HG02759 (cell line): ENCODE results near the gene MSMP.

Experiments
- ATAC-seq: cut with Tn5 transposase; IDR thresholded peaks from one replicate; pipeline ENCODE4 v1.9.1; 2021; ENCODE audit warnings: mild to moderate bottlenecking, moderate library complexity; ENCODE audit not compliant: unreplicated experiment

The MSMP gene

DNA sequence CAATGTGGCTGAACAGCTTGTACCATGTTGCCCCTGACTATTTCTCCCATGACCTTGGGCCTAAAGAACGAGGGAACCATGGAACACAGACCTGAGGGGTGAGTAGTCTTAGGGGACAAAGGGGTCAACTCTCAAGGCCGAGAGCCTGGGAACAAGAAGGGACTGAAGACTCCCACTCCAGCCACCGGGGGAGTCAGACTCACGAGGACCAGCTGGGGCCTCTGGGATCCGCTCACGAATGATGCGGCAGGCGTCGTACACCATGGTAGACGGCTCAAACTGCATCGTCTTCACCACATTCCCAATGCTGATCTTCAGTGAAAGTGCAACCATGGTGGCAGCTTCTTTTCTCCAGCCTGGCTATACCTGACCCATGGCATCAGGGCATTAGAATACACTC, 28.7 kb downstream of the MSMP start:
- ATAC-seq = no peak

DNA sequence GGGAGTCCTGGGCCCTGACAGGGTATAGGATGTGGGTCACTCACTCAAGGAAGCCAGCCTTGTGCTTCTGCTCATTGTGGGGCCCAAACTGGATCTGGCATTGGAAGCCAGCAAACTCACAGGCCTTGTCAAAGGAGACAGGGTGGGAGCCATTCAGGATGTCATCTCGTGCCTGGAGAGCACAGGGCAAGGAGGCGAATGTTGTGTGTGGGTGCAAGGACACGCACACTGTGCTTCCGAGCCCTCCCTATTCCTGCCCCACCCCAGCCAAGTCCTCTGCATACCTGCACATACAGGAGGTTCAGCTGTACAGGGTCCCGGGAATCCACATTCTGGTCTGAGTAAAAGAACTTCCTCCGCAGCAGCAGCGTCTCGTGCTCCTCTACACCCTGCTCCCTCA, 30.2 kb downstream of the MSMP start:
- no peak for ATAC-seq

DNA sequence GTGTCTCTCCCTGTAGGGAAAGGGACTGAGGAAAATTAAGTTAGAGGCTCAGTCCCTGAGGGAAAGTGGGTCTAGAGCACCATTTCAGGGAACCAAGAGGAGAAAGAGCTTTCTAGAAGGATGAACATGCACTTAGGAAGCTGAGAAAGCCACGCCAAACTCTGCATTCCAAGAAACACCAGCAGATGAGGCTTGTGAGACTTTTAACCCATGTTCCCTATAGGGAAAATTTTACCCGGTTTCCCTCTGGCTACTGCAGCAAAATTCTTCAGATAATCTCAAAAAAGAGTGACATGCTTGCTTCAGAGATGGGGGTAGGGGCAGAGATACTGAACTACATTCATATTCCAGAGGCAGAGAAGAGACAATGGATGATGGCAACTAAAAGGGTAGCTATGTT, 30.6 kb downstream of the MSMP start:
- no peak for ATAC-seq

DNA sequence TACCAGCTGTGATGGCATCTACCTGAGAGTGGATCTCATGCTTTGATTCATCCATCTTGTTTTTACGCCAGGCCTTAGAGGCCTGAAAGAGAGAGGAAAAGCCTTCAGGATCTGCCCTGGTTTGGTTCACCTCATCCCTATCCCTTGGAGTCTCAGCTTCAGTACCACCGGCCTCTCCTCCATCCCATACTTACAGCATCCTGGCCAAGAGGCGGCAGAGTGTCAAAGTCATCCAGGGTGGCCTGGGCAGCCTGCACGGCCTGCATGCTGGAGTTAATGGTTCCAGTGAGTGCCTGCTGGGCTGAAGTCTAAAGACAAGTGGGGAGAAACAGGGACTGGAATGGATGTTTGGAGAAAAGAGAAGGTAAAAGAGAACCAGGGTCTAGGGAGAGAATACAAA, 34.5 kb downstream of the MSMP start:
- no peak for ATAC-seq

DNA sequence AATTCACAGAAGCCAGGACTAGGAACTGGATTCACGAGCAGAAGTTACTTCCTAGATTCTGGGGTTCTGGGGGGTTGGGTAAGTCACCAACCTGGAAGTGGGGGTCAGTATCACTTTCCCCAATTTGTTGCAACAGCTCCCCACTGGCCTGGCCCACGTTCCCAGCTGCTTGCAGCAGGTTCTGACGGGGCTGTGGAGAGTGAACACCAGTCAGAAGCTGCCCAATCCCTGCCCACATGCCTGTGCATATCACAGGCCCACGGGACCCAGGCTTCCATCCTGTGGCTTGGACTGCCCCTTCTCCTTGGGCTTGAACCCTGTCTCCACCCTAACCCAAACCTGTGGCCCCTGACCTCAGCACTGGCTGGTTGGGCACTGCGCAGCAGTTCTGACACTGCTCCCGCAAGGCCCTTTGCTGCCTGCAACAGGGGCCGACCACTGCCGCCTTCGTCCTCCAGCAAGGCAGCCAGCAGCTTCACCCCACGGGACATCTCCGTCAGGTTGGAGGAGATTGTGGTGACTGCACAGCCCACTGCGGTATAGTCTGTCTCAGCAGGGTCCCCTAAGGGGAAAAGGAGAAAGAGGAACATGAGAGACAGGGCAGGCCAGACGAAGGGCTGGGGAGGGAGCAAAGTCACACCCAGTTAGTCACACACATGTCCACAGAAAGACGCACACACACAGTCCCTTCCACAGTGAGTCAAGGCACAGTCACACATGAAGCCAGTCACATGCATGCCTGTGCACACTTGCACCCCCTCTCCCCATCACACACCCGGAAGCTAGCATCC, 35.2 kb downstream of the MSMP start:
- no peak for ATAC-seq

DNA sequence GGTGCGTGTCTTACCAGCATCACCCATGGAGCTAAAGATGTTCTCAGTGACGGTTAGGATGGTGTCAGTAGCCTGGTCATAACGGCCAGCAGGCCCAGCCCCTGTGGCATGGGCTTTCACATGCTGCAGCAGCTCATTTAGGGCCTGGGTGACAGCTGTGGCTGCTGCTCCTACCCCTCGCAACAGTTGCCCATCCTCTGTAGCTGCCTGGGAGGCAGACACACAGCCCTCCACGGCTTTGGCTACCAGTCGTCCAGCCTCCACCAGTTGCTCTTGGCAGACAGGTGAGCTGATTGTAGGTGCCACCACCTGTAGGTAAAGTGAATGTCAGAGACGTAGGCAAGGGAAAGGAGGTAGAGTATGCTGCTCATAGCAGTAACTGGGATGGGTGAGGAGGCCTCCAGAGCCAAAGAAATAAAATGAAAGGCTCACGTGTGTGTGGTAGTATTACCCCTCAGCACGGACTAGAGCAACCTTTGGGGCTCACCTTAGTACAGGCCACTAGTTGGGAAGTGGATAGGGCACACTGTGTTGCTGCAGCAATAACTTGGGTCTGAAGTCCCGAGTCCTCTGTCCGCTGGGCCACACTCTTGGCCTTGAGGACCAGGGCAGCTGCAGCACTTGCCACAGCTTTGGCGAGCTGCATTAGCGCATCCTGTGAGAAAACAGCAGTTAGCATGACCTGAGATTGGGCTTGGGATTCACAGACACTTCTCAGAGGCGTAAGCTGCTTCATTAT, 36.8 kb downstream of the MSMP start:
- no peak for ATAC-seq

DNA sequence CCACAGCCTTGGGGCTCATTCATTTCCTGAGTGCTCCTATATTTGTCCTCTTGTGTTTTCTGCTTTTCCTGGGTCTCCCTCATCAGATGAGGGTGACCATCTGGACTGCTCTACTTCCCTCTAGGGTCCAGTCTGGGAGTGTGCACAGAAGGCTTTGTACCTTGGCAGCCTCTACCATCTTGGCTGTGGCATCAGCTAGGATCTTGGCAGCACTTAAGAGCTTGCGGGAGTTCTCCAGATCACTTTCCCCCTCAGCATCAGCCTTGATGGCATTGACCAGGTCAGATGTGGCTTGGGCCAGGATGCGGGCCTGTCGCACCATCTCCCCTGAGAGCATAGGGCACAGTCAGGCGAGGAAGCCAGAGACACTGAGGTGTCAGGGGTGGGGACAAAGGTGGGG, 37.8 kb downstream of the MSMP start:
- ATAC-seq = no peak

DNA sequence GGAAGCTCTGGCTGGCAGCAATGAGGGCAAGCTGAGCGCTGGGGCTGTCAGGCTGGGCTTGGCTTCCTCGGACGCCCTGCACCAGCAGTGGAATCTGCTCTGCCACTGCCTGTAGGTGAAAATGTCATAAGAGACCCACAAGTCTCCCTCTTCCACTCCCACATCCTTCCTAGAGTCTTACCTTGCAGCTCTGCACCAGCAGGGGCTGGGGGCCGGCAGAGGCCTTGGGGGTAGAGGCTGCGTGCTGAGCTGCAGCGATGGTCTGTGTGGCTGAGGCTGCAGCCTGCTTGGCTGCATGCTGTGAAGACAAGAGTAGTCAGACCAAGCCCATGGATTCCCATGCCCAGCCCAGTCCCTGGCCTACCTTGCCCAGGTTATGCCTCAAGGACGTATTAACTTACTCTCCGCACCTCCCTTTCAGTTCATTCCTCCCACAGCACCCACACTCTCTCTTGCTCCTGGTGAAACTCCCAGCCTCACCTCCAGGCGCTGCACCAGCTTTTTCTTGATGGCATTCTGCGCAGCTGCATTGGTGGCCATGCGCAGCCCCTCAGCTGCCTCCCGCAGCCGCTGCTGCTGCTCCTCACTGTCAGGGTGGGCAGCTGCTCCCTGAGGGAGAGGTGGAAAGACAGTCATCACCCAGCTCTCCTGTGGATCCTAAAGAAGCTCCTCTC, 39.4 kb downstream of the MSMP start:
- ATAC-seq = no peak

DNA sequence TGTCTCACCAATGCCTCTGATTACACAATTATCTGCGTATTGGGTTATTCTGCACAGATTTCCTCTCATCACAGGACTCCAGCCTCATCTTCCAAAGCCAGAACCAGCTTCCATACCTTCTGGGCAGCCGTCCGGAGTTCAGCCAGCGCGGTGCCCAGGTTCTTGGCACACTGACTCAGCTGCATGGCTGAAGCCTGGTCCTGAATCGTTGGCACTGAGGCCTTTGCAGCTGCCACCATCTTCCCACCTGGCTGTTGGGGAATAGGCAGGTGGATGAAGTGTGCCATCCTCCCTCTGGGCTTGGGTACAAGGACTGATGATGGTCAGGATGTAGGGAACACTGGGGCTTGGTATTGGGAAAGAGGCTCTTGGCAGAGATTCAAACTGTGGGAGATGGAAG, 40.0 kb downstream of the MSMP start:
- no peak for ATAC-seq

DNA sequence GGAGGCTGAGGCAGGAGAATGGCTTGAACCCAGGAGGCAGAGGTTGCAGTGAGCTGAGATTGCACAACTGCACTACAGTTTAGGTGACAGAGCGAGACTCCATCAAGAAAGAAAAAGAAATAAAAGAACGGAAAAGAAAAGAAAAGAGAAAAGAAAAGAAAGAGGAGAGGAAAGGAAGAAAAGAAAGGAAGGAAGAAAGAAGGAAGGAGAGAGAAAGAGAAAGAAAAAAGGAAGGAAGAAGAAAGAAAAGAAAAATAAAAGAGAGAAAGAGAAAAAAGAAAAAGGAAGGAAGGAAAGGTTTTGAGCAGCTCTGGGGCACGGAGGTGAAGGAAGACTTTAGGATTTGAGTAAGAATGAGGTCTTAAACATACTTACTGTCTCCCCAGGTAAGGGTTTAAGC, 40.5 kb downstream of the MSMP start:
- no peak for ATAC-seq

DNA sequence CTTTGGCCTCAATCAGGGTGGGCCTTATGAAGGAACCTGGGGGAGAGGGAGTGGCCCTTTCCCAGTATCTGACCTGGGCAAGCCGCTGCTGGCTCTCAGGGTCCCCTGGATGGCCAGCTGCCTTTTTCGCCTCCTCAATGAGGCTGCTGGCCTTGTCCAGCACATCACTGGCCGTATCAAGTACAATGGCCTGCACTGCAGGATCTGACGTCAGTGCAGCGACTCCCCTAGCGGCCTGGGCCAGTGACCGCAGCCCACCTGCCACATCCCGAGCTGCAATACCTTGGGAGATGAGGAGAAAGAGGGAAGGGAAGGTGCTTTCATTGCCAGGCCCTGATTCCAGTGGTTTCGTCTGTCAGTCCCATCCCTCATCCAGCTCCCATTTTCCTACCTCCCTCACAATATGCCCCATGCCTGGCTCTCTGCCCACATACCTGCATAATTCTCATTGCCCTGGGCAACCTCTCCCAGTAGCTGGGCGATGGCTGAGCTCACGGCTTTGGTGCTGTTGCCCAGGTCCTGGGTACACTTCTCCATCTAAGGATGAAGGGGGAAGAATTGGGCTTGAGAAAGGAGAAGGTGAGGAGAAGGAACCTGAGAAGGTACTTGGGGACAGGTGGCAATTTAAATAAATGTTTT, 41.2 kb downstream of the MSMP start:
- ATAC-seq = no peak

DNA sequence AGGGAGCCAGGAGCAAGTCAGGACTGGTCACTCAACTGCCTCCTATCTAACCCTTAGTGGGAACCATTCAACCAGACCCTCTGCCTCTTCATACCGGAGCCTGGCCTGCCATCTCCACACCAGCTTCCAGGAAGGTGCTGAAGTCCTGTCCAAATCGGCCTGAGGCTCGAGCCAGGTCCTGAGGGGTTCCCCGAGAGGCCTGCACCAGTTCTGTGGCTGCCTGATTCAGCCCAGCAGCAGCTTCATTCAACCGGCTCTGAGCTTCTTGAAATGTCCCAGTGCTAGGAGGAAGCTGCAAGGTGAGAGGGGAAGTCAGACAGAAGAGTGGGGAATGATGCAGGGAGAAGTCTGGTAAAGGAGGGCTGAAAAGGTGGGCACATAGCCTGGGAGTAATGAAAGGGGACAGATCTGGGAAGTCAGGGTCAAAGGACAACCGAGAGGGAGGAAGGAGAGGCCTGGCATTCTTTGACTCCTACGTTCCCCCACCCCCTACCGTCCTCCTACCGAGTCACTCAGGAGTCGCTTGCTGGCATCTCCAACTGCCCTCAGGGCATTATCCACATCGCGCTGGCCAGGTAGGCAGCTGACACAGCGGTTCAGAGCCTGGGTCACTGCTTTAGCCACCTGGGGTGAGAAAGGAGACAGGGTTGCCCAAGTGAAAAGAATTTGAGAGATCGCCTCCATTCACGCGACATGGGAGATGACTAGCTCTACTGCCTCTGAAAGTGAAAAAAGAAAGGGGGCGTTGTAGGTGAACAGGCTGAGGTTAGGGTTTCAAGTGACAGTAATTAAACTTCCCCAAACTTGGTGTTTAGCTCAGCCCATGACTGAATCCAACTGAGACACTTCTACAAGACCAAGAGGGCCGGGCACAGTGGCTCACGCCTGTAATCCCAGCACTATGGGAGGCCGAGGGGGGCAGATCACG, 42.3 kb downstream of the MSMP start:
- no peak for ATAC-seq

DNA sequence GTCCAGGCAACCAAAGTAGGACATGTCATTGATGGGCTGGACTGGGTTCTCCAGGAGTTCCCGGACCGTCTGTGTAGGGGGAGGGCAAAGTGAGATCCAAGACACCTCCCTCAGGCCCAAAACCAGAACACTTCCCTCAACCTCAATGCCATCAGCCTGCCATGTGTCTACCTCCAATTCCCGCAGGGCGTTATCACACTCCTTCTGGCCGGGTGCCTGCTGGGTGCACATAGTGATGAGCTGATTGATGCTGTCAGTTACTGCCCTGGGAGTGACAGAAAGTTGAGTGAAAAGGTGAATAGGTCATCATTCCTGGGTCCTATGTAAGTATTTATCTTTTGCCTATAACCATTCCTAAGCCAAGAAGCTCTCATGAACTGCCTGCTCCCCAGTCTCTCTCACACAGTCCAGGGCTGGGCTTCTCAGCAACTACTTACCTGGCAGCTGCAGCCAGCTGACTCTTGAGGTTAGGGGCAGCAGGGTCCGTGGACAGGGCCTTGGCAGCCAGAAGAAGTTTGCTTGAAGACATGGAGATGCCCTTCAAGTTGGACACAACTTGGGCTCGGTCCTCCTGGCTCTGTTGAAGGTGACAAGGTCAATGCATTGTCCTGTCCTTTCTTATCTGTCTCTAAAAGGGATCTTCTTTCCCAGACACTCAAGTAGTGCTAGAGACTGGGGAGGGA, 43.1 kb downstream of the MSMP start:
- ATAC-seq = no peak

DNA sequence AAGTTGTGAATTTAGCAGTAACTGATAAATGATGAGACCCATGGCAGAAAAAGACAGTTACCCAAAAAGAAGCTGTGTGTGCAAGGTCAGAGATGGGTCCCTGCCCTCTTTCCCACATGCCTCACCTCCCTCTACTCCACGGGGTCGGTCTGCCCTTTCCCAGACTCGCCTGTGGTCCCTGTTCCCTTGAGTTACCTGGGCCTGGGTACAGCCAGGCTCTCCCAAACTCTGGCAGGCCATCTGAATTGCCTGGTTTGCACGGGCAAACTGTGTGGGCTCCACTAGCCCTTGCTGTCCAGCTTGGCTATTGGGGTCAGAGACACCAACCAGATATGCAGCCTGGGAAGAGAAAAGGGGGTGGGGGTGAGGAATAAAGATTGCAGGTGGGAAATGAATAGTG, 45.9 kb downstream of the MSMP start:
- ATAC-seq = no peak

DNA sequence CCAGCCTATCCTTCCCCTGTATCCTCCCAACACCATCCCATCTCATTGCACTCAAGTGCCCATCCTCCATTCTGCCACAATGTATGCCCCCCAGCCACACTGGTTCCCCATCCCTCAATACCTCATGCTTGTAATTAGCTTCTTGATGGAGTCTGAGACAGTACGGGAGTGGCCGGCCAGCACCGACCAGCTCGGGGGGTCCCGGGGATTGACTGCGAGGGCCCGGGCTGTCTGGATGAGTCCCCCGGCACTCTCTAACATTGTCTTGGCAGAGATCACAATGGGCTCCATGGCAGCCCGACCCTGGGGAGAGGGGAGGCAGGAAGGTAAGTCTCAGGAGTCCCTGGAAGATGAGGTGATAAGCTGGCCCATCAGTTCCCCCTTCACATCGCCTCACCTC, 47.1 kb downstream of the MSMP start:
- no peak for ATAC-seq

DNA sequence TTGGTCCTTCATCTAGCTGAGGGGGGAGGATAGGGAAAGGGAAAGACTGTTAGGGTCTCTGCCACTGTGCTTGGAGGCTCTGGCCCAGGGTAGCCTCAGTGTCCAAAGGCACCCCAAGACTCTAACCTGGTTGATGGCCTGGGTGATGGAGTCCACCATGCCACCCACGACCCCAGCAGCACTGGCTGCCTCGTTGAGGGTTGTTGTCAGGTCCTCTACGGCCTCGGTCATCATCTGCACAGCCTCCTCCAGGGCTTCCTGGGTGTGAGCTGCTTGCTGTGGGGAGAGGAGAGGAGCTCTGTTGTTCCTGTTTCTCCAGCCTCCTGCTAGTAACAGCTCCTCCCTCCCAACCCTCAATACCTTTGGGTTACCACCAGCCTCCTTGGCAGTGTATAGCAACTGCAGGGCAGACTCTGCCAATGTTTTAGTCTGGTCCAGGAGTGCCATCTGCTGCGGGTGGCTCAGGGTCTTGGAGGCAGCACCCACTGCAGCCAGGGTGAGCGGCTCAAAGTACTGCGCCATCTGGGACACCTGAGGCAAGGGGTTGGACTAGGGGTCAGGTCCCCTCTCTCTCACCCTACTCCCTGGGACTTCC, 48.1 kb downstream of the MSMP start:
- ATAC-seq = no peak

DNA sequence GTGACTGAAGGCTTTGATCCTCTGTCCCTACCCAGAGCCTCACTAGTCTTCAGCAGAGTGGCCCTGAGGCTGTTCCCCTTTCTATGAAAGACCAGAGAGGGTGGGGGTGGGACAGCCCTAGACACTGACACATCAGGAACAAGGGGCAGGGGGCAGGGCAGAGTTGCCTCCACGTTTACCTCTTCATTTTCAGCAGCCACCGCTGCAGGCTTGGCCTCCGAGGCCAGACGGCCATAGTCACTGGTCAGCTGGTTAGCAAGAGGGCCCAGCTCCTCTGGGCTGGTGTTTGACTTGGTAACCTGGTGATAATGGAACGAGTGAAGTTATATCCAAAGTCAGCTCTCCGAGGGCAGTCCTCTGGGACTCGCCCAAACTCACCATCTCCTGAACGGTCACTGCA, 48.7 kb downstream of the MSMP start:
- ATAC-seq = no peak

DNA sequence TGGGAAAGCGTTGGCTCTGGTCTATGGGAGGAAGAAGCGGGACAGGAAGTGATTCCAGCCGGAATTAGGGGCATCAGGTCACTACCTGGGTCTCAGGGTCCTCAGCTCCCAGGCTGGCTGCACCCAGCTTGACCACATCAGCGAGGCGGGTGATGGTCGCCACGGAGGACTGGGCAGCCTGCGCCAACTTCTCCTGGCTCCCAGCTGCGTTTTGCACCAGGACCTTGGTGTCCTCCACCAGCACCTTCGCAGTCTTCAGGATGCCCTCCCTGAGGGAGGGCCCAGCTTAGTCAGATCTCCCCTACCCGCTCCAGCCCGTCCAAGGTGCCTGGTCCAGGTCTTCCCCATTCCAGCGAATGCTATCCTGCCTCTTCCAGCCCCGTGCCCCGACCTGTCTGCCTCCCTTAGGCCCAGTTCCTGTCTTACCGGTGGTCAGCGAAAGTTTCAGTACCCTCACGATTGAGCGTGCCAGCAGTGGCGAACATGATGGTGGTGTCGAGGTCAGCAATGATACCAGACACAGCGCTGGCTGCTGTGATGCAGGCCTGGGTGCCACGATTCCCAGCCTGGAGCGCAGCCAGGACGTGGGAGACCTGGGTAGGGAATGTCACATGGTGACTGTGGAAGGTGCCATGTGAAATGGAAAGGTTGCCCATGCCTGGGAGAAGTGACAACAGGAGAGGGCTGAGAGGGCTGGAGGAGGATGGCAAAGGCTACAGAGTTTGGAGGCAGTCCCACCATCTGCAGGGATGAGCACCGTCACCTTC, 50.0 kb downstream of the MSMP start:
- no peak for ATAC-seq
